ENCODE data around the gene GPALPP1.
"Not testable (repeated sequence)": the region's sequence is repeated elsewhere in the genome, so short reads cannot be mapped to it uniquely, and the experiment has no call there.

GPALPP1 gene, protein sequence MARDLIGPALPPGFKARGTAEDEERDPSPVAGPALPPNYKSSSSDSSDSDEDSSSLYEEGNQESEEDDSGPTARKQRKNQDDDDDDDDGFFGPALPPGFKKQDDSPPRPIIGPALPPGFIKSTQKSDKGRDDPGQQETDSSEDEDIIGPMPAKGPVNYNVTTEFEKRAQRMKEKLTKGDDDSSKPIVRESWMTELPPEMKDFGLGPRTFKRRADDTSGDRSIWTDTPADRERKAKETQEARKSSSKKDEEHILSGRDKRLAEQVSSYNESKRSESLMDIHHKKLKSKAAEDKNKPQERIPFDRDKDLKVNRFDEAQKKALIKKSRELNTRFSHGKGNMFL

DNA sequence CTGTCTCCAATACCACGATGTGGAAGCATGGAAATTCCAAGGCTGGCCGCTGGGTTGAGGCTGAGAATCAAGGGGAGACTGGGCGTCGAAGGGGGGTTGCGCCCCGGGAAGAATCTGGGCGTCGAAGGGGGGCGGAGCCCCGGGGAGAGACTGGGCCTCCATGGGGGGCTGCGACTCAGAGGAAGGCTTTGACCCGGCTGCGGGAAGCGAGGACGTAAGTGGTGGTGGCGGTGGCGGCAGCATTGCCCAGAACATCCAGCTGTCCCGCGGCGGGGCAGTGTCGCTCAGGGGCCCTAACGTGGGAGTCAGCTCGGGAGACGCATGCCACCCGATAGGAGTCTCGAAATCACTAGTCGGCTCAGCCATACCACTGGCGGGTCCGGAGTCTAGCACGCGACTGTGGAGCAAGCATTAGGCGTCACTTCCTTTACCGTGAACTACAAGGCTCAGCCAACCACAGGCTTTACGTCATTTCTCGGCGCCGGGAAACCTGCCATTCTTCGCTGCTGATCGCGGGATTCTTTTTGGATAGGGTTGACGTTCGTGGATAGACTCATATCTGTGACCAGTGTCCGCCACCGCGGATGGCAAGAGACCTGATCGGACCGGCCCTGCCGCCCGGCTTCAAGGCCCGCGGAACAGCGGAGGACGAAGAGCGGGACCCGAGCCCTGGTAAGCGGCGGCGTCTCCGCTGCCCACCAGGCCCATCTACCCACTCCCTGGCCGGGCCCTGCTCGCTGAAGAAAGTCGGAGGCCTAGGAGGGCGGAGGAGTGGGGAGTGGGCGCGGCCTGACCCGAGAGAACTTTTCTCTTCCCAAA, at the start of gene GPALPP1, which contains the start of gene NUFIP1:
Gene GPALPP1 (plus strand): TSS at position 468 of the 819 bp plus-strand sequence. CDS start 117 bp downstream, at position 585.
Gene NUFIP1 (minus strand): TSS at position 401 of the 819 bp plus-strand sequence. CDS start 35 bp downstream, at position 366.
- peak; percentile 91 for DNase-seq (ENCODE audit: insufficient read length, low spot score)
- peak; percentile 99 for FAIRE-seq

DNA sequence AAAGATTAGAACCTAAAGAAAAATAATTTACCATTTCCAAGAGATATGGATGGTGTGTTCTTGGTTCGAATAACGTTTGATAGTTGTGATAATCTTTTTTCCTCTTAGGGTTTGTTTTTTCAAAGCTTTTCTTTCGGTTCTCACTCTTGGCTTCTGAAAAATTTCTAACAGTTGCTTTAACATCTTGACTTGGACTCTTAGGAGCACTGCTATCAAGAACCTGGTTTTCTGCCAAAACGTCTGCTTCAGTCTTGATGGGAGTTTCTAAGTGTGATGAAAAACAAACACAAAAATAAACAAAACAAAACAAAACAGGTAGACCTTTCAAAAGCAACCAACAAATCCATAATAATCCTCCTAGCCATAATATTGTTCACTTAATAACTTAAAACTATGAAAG, 45.9 kb upstream of the GPALPP1 start:
- FAIRE-seq; DNase-seq (ENCODE audit: insufficient read length, low spot score): not testable (repeated sequence)

DNA sequence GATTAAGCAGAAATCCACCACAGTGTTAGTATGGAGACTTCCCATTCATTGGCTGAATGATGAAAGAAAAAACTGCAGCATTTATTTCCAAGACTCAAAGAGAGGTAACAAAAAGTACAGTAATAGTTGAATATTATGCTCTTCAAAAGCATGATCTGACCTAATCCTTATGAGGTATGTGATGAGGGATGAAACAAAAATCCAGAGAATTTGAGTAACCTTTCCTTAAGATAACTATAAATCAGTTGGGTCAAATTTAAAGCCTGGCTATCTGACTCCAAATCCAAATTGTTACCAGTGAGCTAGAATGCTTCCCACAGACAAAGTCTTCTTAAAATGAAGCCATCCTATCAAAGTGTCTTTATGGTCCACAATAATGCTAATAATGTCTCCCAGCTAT, 38.2 kb upstream of the GPALPP1 start:
- FAIRE-seq (no peak), DNase-seq (ENCODE audit: insufficient read length, low spot score) (no peak)

DNA sequence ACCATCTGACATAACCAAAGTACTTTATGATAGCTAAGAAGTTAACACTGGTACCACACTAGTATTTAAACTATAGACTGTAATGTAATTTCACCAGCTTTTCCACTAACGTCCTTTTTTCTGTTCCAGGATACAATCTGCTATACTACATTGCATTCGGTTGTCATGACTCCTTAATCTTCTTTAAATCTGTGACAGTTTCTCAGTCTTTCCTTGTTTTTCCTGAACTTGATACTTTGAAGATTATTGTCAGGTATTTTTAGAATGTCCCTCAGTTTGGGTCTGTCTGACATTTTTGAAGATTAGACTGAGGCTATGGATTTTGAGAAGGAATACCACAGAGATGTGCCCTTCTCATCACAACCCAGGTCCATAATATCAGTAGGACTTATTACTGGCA, 36.7 kb upstream of the GPALPP1 start:
- DNase-seq (ENCODE audit: insufficient read length, low spot score), result no peak
- peak; percentile 82 for FAIRE-seq

DNA sequence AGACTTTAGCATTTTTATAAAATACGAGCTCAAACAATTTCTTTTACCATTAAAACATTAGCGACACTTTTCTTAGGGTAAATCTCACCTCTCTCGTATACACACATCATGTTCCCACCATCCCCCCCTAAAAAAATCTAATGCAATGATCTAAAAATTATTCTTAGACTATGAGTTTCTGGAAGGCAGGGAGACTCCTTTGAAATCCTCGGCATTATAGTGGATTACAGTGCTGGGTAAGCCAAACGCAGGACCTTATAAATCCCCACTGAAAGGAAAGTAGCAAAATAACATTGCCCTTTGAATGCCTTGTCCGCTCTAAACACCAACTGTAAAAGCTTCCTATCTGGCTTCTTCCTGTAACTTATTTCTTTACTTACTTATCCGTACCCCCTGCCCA, 35.1 kb upstream of the GPALPP1 start:
- FAIRE-seq, result no peak
- DNase-seq (ENCODE audit: insufficient read length, low spot score), result no peak

DNA sequence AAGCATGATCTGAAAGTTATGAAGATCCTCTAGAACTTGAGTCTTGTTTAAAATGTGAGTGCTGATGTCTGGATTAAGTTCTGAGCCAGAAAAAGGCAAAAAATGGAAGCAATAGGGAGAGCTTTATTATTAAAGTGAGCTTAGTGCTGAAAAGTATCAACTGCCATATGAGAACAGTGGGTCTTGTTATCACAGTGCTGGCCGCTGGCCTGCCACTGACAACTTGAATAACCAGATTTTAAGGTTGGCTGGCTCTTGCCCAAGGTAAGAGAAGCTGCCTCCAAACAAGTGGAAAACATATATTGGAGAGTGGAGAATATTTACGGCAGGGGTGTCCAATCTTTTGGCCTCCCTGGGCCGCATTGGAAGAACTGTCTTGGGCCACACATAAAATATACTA, 33.9 kb upstream of the GPALPP1 start:
- no peak for DNase-seq (ENCODE audit: insufficient read length, low spot score)
- no peak for FAIRE-seq

DNA sequence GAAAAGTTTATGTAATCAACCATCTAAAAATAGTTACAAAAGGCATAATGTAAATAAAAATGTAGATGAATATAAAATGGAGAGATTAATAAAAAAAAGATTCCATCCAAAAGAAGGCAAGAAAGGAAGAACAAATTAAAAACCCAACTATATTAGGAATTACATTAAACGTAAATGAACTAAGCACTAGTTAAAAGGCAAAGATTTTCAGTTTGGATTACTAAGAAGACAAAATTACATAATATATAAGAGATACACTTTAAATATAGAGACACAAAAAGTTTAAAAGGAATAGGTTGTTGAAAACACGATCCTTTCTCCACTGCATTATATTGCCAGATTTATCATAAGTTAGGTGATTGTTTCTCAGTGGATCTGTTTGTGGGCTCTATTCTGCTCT, 27.3 kb upstream of the GPALPP1 start:
- FAIRE-seq (no peak), DNase-seq (ENCODE audit: insufficient read length, low spot score) (no peak)

DNA sequence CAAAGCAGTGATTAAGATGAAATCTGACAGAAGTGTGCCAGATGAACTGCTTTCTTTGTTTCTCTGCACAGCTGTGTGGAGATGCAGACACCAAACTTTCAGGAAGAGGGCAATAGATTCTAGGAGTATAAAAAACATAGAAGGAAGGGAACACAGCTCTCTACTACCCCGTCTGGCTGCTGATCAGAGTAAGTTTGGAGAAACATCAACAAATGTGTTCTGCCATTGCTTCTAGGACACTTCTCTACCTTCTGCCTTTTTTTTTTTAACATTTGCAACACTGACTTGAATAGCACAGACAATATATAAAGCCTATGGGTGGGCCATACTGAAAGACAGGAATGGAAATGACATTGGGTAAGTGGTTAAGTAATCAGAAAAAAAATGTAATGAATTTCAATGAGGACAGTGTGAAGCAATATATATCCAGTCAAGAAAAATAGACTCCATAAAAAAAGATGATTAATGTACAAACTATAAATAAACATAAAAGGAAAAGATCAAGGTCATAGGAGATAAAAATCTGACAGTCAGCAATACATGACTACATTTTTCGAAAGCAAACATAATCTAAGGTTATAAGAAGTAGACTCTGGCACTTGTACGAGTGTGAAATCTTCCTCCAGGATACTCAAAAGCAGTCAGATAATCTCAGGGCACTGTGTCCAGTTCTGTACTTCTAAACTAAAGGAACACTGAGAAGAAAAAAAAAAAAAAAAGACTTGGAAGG, 21.5 kb upstream of the GPALPP1 start:
- DNase-seq (ENCODE audit: insufficient read length, low spot score) (no peak), FAIRE-seq (no peak)

DNA sequence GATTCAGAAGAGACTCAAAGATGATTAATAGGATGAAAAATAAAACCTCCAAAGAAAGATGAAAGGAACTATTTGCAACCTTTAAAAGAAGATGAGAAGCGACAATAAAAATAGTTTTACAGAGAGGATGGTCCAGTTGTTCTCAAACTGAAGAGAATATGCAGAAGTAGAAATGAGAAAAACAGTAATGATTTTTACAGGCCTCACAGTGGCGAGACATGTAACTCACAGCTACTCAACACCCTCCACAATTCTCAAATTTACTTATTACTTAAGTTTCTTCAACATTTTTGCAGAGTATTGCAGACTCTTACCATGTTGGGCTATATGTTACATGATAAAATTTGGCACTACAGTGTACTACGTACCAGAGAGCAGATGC, 20.9 kb upstream of the GPALPP1 start:
- no peak for FAIRE-seq
- DNase-seq (ENCODE audit: insufficient read length, low spot score), result no peak

DNA sequence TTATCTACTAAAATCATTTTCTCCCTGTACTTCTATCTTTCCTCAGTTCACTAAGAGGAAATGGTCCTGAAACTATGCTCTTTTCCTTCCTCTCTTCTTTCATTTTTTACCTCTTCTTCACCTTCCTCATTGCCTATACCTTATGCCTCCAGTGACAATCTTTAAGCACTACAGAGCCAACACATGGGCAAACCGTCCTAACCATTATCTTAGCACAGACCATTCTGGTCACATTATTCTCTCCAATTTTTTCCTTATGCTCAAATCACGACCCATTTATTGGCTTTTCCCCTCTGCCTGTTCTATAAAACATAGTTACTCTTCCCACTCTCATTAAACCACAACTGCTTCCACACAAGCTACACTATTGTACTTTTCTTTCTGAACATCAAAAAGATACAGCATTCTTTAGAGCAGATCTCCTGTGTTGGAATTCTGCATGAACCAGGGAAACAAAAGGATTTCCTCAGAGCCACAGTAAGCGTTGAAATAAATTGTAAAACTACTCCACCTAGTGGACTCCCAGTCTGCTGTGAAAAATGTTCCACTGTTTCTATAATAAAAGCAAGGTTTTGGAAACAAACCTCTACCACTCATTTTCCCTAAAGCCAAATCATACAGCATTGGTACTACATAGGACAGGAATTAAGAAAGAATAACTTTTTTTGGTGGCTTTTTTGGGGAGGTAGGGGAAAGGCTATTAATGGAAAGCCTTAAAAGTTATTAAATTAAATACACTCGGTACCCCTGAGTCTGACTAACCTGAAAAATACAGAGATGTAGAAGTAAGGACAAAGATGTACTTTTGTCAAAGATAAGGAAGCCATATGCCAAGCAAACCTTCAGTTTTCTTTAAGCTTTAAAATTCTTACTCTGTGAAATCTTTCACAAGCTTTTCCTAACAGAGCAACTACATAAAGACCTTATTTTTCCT, 19.5 kb upstream of the GPALPP1 start:
- peak; percentile 84 for FAIRE-seq

DNA sequence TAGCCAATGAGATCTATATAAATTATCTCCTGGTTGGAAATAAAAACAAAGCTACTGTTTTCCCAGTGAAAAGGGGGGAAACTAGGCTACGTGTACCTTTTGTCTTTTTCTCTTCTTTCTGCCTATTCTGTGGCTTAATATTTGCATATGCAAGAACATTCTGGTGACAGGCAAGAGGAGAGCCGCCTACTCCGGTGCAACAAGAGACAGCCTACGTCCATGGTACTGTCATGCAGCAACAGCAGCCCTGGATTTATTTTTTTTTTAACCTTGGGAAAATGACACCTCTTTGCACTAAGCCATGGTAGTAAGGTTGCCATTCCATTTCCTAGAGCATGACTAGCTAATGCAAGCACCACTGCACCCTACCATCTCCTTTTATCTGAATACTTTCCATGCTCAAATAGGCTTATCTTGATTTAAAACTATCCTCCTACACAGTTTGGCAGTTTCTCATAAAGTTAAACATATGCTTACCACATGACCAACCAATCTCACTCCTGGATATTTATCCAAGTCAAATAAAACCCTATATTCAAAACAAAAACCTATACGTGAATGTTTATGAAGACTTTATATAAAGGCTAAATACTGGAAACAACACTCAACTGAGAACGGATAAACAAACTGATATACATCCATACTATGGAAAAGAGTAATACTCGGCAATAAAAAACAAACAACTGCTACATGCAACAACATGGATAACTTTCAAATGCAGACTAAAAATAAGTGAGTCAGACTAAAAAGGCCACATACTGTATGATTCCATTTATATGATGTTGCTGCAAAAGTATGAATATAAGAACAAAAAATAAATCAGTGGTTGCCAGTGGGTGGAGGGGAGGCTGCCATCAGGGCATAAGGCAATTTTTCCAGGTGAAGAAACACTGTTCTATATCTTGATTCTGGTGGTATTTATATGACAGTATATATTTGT, 17.4 kb upstream of the GPALPP1 start:
- FAIRE-seq (no peak), DNase-seq (ENCODE audit: insufficient read length, low spot score) (no peak)

More for the DNA sequence above, 19.5 kb upstream of the GPALPP1 start:
- DNase-seq (ENCODE audit: insufficient read length, low spot score), result no peak

DNA sequence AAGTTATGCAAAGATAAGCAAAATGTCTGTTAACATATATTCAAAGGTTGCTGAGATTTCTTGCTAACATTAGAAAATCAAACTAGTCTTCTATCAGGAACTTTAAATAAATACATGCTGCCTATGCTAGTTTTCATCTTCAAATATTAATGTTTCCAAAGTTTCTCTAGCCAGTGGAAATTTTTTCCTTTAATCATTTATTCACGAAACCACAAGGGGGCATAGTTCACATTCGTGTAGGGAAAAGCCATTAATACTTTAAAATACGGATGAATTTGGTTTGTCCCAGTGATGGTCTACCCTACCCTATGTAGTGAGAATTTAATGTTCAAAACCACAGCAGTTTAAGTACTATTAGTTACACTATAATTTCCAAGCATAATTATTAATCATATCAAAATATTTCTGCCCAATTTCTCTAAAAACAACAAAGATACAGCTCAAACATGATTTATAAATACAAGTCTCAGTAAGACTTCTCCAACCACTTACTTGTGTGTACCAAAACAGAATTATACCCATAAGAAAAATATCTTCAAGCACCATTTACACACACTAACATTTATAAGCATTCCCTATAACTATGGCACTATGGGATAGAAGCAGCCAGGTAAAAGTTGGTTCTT, 16.3 kb upstream of the GPALPP1 start:
- no peak for DNase-seq (ENCODE audit: insufficient read length, low spot score)

DNA sequence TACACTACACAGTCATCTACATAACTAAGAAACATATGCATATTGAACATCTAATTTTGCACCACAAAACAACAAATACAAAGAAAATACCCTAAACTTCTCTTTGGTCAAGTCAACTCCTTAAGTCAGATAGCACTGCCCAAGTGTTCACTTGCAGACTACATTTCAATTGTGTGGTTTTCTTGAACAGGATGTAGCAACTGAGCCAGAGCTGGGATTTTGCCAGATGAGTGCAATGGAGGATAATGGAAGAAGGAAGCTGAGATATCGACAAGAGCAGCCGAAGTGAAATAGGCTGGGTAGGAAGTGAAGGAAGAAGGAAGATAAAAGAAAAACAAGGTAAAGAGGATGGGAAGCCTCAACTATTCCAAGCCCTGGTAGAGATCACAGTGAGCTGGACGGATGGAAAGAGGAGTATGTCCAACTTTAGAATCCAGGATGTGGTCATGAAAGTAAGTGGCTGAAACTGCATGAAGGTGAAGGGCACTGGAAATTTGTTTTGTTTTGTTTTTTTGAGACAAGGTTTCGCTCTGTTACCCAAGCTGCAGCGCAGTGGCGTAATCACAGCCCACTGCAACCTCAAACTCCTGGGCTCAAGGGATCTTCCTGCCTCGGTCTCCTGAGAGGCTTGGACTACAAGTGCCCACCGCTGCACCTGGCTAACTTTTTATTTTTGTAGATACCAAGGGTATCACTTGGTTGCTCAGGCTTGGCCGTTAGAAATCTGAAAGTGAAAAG, 15.1 kb upstream of the GPALPP1 start:
- peak; percentile 89 for FAIRE-seq

More for the DNA sequence above, 16.3 kb upstream of the GPALPP1 start:
- FAIRE-seq, result peak; percentile 11

DNA sequence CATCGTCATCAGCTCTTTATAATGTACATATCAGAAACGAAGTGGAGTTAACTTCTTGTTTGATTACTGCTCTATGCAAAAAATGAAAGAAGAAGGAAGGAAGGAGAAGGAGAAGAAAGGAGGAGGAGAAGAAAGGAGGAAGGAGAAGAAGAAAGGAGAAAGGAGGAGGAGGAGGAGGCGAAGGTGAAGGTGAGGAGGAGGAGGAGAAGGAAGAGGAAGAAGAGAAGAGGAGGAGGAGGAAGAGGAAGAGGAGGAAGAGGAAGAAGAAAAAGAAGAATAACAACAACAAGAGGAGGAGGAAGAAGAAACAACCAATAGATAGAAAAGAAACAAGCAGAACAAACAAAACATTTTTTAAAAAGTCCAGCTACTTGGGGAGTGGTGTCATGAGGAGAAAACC, 13.1 kb upstream of the GPALPP1 start:
- FAIRE-seq, result peak; percentile 48
- DNase-seq (ENCODE audit: insufficient read length, low spot score), result no peak

More for the DNA sequence above, 15.1 kb upstream of the GPALPP1 start:
- no peak for DNase-seq (ENCODE audit: insufficient read length, low spot score)

DNA sequence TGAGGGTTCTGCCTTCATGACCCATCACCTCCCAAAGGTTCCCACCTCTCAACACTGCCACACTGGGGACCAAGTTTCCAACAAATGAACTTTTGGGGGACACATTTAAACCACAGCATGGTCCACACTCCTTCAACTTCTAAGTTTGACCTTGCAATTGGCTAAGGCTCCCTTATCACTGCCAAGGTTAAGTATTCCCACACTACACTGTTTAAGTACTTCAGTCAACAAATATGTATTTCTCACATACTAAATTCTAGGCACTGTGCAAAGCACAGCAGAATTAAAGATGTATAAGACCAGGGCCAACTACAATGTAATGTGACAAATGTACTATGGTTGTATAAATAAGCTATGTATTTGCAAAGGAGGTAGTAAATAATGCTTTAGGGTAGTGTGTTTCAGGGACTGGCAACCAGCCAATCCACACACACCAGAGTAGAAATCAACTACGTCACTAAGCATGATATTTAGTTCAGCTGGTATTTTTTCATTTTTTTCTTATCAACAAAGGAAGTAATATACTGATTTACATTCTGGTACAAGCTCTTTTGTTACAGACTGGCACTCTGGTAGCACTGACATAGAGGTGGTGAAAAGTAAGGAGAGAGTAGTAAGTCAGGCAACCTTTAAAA, 12.3 kb upstream of the GPALPP1 start:
- peak; percentile 51 for FAIRE-seq

DNA sequence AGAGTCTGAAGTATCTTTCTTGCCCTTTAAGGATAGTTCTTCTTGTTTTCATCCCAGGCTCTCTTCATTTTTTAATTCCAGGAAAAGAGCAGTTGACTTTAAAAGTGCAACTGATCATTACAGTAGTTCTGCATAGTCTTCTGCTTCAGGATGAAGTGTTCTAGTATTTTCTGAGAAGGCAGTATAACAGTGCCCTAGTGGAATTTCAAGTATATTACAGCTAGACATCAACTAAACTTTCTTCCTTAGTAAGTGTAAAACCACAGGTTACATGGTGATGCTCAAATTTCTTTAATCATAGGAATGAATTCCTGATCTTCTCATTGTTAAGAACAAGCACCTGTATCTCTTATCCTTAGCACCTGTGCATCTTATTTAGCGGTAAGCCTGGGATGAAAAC, 11.0 kb upstream of the GPALPP1 start:
- DNase-seq (ENCODE audit: insufficient read length, low spot score) (no peak), FAIRE-seq (no peak)

More for the DNA sequence above, 12.3 kb upstream of the GPALPP1 start:
- no peak for DNase-seq (ENCODE audit: insufficient read length, low spot score)

DNA sequence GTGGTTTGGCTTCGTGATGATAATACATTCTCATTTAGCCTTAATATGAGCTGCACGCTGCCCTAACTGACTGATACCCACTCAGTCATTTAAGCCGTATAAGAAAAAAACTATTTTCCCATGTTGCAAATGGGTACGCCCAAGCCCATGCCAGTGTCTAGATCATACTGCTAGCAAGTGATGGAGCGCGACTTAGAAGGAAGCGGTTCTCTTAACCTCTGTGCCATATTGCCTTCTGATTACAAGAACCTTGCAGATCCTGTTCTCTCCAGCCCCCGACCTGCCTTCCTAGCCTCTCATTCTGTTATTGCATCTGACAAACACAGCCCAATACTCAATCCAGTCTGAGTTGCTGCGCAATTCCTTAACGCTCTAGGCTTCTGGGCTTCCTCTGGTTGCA, 603 bp downstream of the GPALPP1 start:
- no peak for FAIRE-seq
- DNase-seq (ENCODE audit: insufficient read length, low spot score), result no peak
